Measurements from ENCODE around the gene NTRK3. TPM values are rescaled to one million over a fixed set of nuclear protein-coding genes. Genes with fewer than 3 reads are reported as not detected.

The NTRK3 gene
- total and polyA plus RNA-seq, 2 of the 13 experiments (the other 11 are each of a cell fraction or from before 2014, with no cell fraction given): not detected

- H3K9ac ChIP-seq (ENCODE audit: insufficient read depth, low read depth, low read length): no peak overlapping the region
- no peak for FAIRE-seq
- no peak for DNase-seq (ENCODE audit: low spot score)
- CTCF ChIA-PET (ENCODE audit: low intra/inter-chr PET ratio, low total read pairs): no interaction called here
- no peaks in the 10 kb centered on the region for H3K79me2 ChIP-seq (ENCODE audit: insufficient read depth, low read length)
- H3K4me2 ChIP-seq (ENCODE audit: low read depth, low read length): no peak overlapping the region
- TF ChIP-seq SATB2 (CRISPR knock-in tag; IDR thresholded peaks at IDR 0.05) (no peak), ZFP36 (IDR thresholded peaks at IDR 0.05; ENCODE audit: borderline replicate concordance, low read depth, low read length, partially characterized antibody) (no peak), ZNF740 (CRISPR knock-in tag; IDR thresholded peaks at IDR 0.05) (no peak), ZBTB33 (CRISPR knock-in tag; IDR thresholded peaks at IDR 0.05) (no peak), RARA (CRISPR knock-in tag; IDR thresholded peaks at IDR 0.05) (no peak), ZBTB26 (CRISPR knock-in tag; IDR thresholded peaks at IDR 0.05; ENCODE audit: borderline replicate concordance) (no peak), ZNF296 (CRISPR knock-in tag; conservative IDR thresholded peaks at IDR 0.05) (no peak)
- H3K9me3 ChIP-seq (ENCODE audit: low read length): no peaks in the 10 kb centered on the region
- no peak overlapping the region for H3K4me3 ChIP-seq (replicated peaks in 1 of 3; ENCODE audit: insufficient read depth in 1 of 3, low read depth in 2 of 3, low read length in 3 of 3)
- no peaks in the 10 kb centered on the region for H3K4me1 ChIP-seq (ENCODE audit: insufficient read depth, low read length)
- no peaks in the 10 kb centered on the region for H4K20me1 ChIP-seq (ENCODE audit: insufficient read depth, low read length)
- intact Hi-C loops (cut with micrococcal nuclease; ENCODE audit: unreplicated experiment) (no loop called here), in situ Hi-C loops (cut with HindIII; ENCODE audit: extremely low pct_ligation_motif_present, low pct_unique_long_range_greater_than_20kb) (no loop called here)
- BruUV-seq (replicated peaks): no TSS peak
- no peak overlapping the region for H3K27ac ChIP-seq (ENCODE audit: extremely low read length, insufficient read depth, low read length)
- POLR2A ChIA-PET: no interaction called here
- H3K27me3 ChIP-seq (ENCODE audit: control insufficient read depth in 1 of 2, insufficient read depth in 2 of 2, low read length in 2 of 2): no peaks in the 10 kb centered on the region
- no peak overlapping the region for H2AFZ ChIP-seq (ENCODE audit: low read length)
- no peaks in the 10 kb centered on the region for H3K36me3 ChIP-seq (replicated peaks in 1 of 2; ENCODE audit: control insufficient read depth in 1 of 2, insufficient read depth in 2 of 2, low read length in 2 of 2)
- no peak for ATAC-seq
Measured at GRCh38 chr15:88127432-88127790, 129.1 kb downstream of the NTRK3 start.
